Measurements from ENCODE around the gene NAV2.

DNA sequence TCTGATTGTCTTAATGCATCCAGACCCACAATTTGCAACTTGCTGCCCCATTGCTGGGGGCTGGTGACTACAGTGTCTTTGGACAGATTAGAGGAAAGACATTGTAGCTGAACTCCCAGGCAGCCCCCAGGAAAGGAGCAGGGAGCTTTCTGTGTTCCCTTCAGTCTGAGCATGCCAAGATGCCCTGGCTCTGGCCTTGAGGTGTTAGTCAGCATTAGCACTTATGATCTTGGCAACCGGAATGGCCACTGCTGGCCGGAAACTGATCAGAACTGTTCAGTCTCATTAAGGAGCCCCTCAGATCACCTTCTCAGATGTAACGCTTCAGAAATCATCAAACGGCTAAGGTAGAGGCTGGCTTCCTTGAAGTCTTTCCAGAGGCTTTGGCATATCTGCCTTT, 195.2 kb downstream of the NAV2 start:
- TF ChIP-seq, protein P1, sequence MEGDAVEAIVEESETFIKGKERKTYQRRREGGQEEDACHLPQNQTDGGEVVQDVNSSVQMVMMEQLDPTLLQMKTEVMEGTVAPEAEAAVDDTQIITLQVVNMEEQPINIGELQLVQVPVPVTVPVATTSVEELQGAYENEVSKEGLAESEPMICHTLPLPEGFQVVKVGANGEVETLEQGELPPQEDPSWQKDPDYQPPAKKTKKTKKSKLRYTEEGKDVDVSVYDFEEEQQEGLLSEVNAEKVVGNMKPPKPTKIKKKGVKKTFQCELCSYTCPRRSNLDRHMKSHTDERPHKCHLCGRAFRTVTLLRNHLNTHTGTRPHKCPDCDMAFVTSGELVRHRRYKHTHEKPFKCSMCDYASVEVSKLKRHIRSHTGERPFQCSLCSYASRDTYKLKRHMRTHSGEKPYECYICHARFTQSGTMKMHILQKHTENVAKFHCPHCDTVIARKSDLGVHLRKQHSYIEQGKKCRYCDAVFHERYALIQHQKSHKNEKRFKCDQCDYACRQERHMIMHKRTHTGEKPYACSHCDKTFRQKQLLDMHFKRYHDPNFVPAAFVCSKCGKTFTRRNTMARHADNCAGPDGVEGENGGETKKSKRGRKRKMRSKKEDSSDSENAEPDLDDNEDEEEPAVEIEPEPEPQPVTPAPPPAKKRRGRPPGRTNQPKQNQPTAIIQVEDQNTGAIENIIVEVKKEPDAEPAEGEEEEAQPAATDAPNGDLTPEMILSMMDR (IDR thresholded peaks at IDR 0.05; ENCODE audit: low read depth, low read length), result no peak
- TF ChIP-seq POLR2A (IDR thresholded peaks at IDR 0.05; ENCODE audit: extremely low read depth, insufficient read length), result no peak

All from NB4 (cell line).